Uterus (tissue), 2 donors: ENCODE results near the gene NAA40.

ENCODE experiments used
- POLR2A ChIP-seq, 2 donors: fragments of 450-650 bp; IDR thresholded peaks; one replicate each; pipeline ENCODE4 v1.6.1; 2016; ENCODE audit warnings: antibody characterized with exemption in 2 of 2, mild to moderate bottlenecking in 1 of 2, moderate library complexity in 1 of 2
- TF ChIP-seq, protein P1 (sequence below), 4 experiments: fragments of 200-600 bp in 2 of 4; fragments of 450-650 bp in 2 of 4; sonication (generic) in 2 of 4; IDR thresholded peaks; one replicate each; pipeline ENCODE4 v1.5.1; 2016 to 2019; ENCODE audit warnings: antibody characterized with exemption in 4 of 4, mild to moderate bottlenecking in 2 of 4, moderate library complexity in 1 of 4

DNA sequence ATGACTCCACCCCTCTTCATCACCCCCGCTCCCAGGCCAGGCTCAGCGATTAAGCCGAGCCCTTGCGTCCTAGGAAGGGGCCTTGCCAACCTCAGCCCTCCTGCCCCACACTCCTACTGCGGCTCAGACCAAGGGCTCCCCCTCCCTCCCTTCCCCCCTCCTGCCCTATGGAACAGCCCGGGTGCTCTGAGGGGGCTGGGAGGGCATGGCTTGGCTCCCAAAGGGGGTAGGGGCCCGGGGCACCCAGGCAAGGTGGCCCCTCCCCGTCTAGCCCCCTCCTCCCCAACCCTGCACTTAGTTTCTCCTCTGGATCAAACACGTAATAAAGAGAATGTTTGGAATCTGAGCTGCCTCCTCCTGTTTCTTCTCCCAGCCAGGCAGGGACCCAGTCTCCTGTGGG, 28.1 kb upstream of the NAA40 start:
- TF ChIP-seq, protein P1, sequence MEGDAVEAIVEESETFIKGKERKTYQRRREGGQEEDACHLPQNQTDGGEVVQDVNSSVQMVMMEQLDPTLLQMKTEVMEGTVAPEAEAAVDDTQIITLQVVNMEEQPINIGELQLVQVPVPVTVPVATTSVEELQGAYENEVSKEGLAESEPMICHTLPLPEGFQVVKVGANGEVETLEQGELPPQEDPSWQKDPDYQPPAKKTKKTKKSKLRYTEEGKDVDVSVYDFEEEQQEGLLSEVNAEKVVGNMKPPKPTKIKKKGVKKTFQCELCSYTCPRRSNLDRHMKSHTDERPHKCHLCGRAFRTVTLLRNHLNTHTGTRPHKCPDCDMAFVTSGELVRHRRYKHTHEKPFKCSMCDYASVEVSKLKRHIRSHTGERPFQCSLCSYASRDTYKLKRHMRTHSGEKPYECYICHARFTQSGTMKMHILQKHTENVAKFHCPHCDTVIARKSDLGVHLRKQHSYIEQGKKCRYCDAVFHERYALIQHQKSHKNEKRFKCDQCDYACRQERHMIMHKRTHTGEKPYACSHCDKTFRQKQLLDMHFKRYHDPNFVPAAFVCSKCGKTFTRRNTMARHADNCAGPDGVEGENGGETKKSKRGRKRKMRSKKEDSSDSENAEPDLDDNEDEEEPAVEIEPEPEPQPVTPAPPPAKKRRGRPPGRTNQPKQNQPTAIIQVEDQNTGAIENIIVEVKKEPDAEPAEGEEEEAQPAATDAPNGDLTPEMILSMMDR (IDR thresholded peaks at IDR 0.05) = no peak
- no peak for TF ChIP-seq POLR2A (IDR thresholded peaks at IDR 0.05)
